ENCODE measurements around the gene SNRPA. TPM values are rescaled to one million over a fixed set of nuclear protein-coding genes. Genes with fewer than 3 reads are reported as not detected.

Gene SNRPA
- total RNA-seq, 2 donors from 2014 or later = 18.7 to 42.2 TPM

DNA sequence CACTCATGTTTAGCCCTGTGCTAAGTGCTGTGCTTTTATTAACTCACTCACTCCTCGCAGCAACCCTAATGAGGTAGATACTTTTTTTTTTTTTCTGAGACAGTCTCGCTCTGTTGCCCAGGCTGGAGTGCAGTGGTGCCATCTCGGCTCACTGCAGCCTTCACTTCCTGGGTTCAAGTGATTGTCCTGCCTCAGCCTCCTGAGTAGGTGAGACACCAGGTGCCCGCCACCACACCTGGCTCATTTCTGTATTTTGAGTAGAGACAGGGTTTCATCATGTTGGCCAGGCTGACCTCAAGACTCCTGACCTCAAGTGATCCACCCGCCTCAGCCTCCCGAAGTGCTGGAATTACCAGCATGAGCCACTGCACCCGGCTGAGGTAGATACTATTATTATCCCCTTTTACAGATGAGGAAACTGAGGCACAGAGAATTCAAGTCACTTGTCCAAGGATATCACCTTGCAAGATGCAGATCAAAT is 31.5 kb upstream of the SNRPA start:
- Histone ChIP-seq H3K4me3 (peak overlapping the region; percentile 36 to 83), H3K36me3 (replicated peaks in 1 of 2; ENCODE audit: insufficient read depth in 1 of 2, low read depth in 2 of 2) (peaks cover 0 to 3% of the 10 kb centered on the region in 2 donors), H3K4me1 (peaks cover 52% of the 10 kb centered on the region), H3K27ac (peak overlapping the region; percentile 52 to 99 (median 98)), H3K27me3 (no peaks in the 10 kb centered on the region), H3K9me3 (no peaks in the 10 kb centered on the region)
- DNase-seq = no peak
- TF ChIP-seq, protein P1, sequence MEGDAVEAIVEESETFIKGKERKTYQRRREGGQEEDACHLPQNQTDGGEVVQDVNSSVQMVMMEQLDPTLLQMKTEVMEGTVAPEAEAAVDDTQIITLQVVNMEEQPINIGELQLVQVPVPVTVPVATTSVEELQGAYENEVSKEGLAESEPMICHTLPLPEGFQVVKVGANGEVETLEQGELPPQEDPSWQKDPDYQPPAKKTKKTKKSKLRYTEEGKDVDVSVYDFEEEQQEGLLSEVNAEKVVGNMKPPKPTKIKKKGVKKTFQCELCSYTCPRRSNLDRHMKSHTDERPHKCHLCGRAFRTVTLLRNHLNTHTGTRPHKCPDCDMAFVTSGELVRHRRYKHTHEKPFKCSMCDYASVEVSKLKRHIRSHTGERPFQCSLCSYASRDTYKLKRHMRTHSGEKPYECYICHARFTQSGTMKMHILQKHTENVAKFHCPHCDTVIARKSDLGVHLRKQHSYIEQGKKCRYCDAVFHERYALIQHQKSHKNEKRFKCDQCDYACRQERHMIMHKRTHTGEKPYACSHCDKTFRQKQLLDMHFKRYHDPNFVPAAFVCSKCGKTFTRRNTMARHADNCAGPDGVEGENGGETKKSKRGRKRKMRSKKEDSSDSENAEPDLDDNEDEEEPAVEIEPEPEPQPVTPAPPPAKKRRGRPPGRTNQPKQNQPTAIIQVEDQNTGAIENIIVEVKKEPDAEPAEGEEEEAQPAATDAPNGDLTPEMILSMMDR (IDR thresholded peaks at IDR 0.05) = no peak
- TF ChIP-seq POLR2A (IDR thresholded peaks at IDR 0.05) = no peak
- intact Hi-C loops (cut with DNase I) = no loop called here
- no peak for ATAC-seq
- WGBS, 2 donors = 27 to 31% methylated on average over 7 of the region's 7 CpGs

DNA sequence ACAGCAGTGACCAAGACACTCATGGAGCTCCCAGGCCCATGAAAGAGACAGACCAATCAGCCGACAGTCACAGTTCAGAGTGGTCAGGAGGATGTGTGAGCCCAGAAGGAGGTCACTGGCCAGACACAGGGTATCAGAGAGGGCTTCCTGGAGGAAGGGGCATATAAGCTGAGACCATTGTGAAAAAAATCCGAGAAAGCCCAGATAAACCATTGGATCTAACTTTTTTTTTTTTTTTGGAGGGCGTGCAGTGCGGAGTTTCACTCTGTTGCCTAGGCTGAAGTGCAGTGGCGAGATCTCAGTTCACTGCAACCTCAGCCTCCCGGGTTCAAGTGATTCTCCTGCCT is 29.9 kb upstream of the SNRPA start:
- H3K36me3 ChIP-seq (replicated peaks in 1 of 2; ENCODE audit: insufficient read depth in 1 of 2, low read depth in 2 of 2) = peaks cover 0 to 5% of the 10 kb centered on the region in 2 donors
- intact Hi-C loops (cut with DNase I) = no loop called here
- no peak for DNase-seq
- no peak overlapping the region for H3K4me3 ChIP-seq
- H3K4me1 ChIP-seq = peaks cover 38% of the 10 kb centered on the region
- H3K9me3 ChIP-seq = no peaks in the 10 kb centered on the region
- WGBS, 2 donors = 83 to 95% methylated on average over 6 of the region's 6 CpGs
- H3K27me3 ChIP-seq = no peaks in the 10 kb centered on the region
- peak overlapping the region in 3 of 4 donors; percentile 98 to 99 (median 99) for H3K27ac ChIP-seq
- TF ChIP-seq POLR2A (IDR thresholded peaks at IDR 0.05) = no peak
- ATAC-seq = no peak

DNA sequence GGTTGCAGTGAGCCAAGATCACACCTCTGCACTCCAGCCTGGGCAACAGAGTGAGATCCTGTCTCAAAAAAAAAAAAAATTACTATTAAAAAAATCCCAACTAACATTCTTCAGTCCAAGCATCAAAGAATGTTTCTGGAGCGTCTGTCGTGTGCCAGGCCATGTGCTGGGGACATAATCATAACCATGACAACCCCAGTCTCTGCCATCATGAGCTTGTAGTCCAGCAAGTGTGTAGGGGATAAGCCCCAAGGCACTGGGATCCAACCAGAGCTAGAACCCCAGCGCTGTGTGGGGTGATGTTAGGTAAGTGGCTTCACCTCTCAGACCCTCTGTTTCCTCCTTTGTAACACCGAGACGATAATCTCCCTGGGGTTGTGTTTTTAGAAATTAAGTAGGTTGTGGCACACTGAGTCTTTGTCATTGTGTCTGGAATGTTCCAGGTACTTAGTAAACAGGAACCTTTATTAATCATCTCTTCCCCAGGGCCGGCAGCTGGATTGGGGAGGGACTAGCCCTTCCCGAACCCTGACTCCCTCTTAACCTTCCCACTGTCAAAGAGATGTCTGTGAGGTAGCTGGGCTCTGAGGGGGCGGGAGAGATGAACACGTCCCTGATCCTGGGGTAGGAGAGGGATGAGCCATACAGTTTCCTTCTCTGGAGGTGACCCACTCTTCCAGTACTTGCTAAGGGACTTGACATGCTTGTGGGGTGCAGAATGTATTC is 28.9 kb upstream of the SNRPA start:
- 49 to 69% methylated on average over 9 of the region's 9 CpGs for WGBS, 2 donors
- no peak for ATAC-seq
- H3K27ac ChIP-seq = peak overlapping the region in 3 of 4 donors; percentile 24 to 99 (median 98)
- no peak overlapping the region for H3K4me3 ChIP-seq
- H3K36me3 ChIP-seq (replicated peaks in 1 of 2; ENCODE audit: insufficient read depth in 1 of 2, low read depth in 2 of 2) = peaks cover 0 to 11% of the 10 kb centered on the region in 2 donors
- no peaks in the 10 kb centered on the region for H3K9me3 ChIP-seq
- peak in 1 of 4 donors; percentile 29 for DNase-seq
- peaks cover 34% of the 10 kb centered on the region for H3K4me1 ChIP-seq
- intact Hi-C loops (cut with DNase I) = no loop called here
- TF ChIP-seq POLR2A (IDR thresholded peaks at IDR 0.05) = no peak
- TF ChIP-seq, protein P1 (IDR thresholded peaks at IDR 0.05) = no peak
- H3K27me3 ChIP-seq = no peaks in the 10 kb centered on the region

DNA sequence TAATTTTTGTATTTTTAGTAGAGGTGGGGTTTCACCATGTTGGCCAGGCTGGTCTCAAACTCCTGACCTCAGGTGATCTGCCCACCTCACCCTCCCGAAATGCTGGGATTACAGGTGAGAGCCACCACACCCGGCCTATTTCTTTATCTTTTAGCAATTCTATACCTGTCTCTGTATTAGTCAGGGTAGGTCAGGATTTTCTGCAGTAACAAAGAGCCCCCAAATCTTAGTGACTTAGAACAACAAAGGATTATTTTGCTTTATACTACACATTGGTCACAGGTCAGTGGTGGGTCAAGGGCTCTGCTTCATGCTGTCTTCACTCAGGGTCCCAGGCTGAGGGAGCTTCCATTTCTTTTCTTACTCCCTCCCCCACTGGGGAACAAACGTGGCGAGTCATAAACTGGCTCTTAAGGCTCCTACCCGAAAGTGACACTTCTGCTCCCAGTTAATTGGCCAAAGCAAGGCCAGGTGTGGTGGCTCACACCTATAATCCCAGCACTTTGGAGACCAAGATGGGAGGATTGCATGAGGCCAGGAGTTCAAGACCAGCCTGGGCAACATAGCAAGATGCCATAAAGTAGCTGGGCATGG is 27.2 kb upstream of the SNRPA start:
- Histone ChIP-seq H3K27me3 (no peaks in the 10 kb centered on the region), H3K4me1 (peaks cover 34% of the 10 kb centered on the region), H3K36me3 (replicated peaks in 1 of 2; ENCODE audit: insufficient read depth in 1 of 2, low read depth in 2 of 2) (peaks cover 0 to 14% of the 10 kb centered on the region in 2 donors), H3K27ac (no peak overlapping the region), H3K4me3 (no peak overlapping the region), H3K9me3 (no peaks in the 10 kb centered on the region)
- no peak for TF ChIP-seq POLR2A (IDR thresholded peaks at IDR 0.05)
- TF ChIP-seq, protein P1 (IDR thresholded peaks at IDR 0.05) = no peak
- 92 to 95% methylated on average over 5 of the region's 5 CpGs for WGBS, 2 donors
- ATAC-seq = no peak
- intact Hi-C loops (cut with DNase I) = no loop called here
- no peak for DNase-seq

DNA sequence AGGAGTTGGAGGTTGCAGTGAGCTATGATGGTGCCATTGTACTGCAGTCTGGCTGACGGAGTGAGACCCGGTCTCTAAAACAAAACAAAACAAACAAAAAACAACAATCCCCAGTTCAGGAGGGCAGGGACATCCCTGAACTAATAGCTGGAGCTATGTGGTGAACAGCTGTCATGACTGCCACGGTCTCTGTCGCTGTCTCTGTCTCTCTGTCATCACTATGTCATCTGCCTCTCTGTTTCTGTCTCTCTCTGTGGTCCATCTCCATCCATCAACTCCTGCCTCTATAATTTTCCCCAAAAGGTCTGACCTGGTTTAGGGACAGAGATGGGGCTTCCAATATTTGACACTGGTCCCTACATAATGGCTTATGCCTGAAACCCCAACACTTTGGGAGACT is 26.7 kb upstream of the SNRPA start:
- intact Hi-C loops (cut with DNase I) = no loop called here
- Histone ChIP-seq H3K27me3 (no peaks in the 10 kb centered on the region), H3K9me3 (no peaks in the 10 kb centered on the region), H3K36me3 (replicated peaks in 1 of 2; ENCODE audit: insufficient read depth in 1 of 2, low read depth in 2 of 2) (peaks cover 0 to 18% of the 10 kb centered on the region in 2 donors), H3K4me3 (no peak overlapping the region), H3K4me1 (peaks cover 34% of the 10 kb centered on the region), H3K27ac (no peak overlapping the region)
- ATAC-seq (no peak), DNase-seq (no peak)
- no peak for TF ChIP-seq POLR2A (IDR thresholded peaks at IDR 0.05)
- TF ChIP-seq, protein P1 (IDR thresholded peaks at IDR 0.05) = no peak
- 95 to 97% methylated on average over 4 of the region's 4 CpGs for WGBS, 2 donors

Data from body of pancreas (tissue), 4 donors.